Endothelial cell of umbilical vein (primary cell): Measurements from ENCODE around the gene PDE11A. TPM values are rescaled to one million over a fixed set of nuclear protein-coding genes. Genes with fewer than 3 reads are reported as not detected.

Experiments
- BruUV-seq: library from RNA; stranded (reverse); fragments of 400-500 nt; replicated peaks from 2 replicates; lab custom pipeline; 2021; lab: Mats Ljungman, UMichigan
- CTCF ChIA-PET: fragments of 300-600, 350-600 bp; sonication (Branson Sonifier 250); formaldehyde crosslinking; loops from one replicate; lab custom pipeline; 2021; ENCODE audit warnings: antibody characterized with exemption, inconsistent platforms; lab: Charles Lee
- POLR2A ChIA-PET: fragments of 300-600, 350-600 bp; sonication (Branson Sonifier 250); formaldehyde crosslinking; loops from one replicate; lab custom pipeline; 2021; ENCODE audit warnings: antibody characterized with exemption, inconsistent platforms; lab: Charles Lee
- DNase-seq: peaks from one replicate; pipeline ENCODE4 v3.0.0-alpha.2; 2011; ENCODE audit warnings: low read depth, low spot score
- FAIRE-seq: peaks from 2 replicates; lab custom pipeline; 2011; peaks lifted over from hg19 to GRCh38; lab: Jason Lieb, UNC
- H2AFZ ChIP-seq: 2 replicates; pipeline ENCODE4 v1.6.0; 2012; ENCODE audit warnings: low read depth, low read length, control low read depth, inconsistent platforms
- H3K27ac ChIP-seq: 2 replicates; pipeline ENCODE4 v1.5.1; 2011; ENCODE audit warnings: low read depth, mild to moderate bottlenecking, control low read depth, low read length, moderate library complexity; ENCODE audit not compliant: insufficient read depth
- H3K27me3 ChIP-seq, 2 experiments: 2 replicates each; pipeline versions ENCODE4 v1.6.0 to v1.6.1; 2011; ENCODE audit warnings: low read length in 2 of 2, mixed read lengths in 1 of 2; ENCODE audit not compliant: control insufficient read depth in 2 of 2, insufficient read depth in 2 of 2
- H3K36me3 ChIP-seq, 2 experiments: 2 replicates in 1 of 2; 3 replicates in 1 of 2; pipeline ENCODE4 v1.5.1; 2011; ENCODE audit warnings: low read length in 2 of 2, mild to moderate bottlenecking in 1 of 2, moderate library complexity in 1 of 2; ENCODE audit not compliant: control insufficient read depth in 2 of 2, insufficient read depth in 2 of 2; ENCODE audit errors: extremely low read depth in 1 of 2
- H3K4me1 ChIP-seq: 3 replicates; pipeline ENCODE4 v1.5.1; 2011; ENCODE audit warnings: mild to moderate bottlenecking, low read length; ENCODE audit not compliant: control insufficient read depth, insufficient read depth; ENCODE audit errors: extremely low read depth
- H3K4me2 ChIP-seq: 2 replicates; pipeline ENCODE4 v1.6.1; 2011; ENCODE audit warnings: low read length, control low read depth, mixed read lengths; ENCODE audit not compliant: insufficient read depth
- H3K4me3 ChIP-seq, 3 experiments: fragments of 200-600 bp in 1 of 3; sonication (generic), shearing (Covaris generic) in 1 of 3; replicated peaks in 1 of 3; 2 replicates each; pipeline ENCODE4 v1.5.1; 2011 to 2016; ENCODE audit warnings: control low read depth in 3 of 3, low read length in 3 of 3, mild to moderate bottlenecking in 2 of 3, inconsistent platforms in 1 of 3, low read depth in 1 of 3, moderate library complexity in 1 of 3; ENCODE audit not compliant: insufficient read depth in 1 of 3
- H3K79me2 ChIP-seq: 2 replicates; pipeline ENCODE4 v1.6.0; 2012; ENCODE audit warnings: low read length, inconsistent platforms; ENCODE audit not compliant: control insufficient read depth, insufficient read depth
- H3K9ac ChIP-seq: replicated peaks from 2 replicates; pipeline ENCODE3; 2011; ENCODE audit warnings: low read length, control low read depth; ENCODE audit not compliant: insufficient read depth; ENCODE audit errors: extremely low read depth
- H3K9me1 ChIP-seq: replicated peaks from 3 replicates; pipeline ENCODE4 v1.6.0; 2011; ENCODE audit warnings: mild to moderate bottlenecking, low read length; ENCODE audit not compliant: control insufficient read depth, insufficient read depth; ENCODE audit errors: extremely low read depth
- H3K9me3 ChIP-seq: replicated peaks from 2 replicates; pipeline ENCODE4 v1.5.1; 2012; ENCODE audit warnings: low read length, inconsistent platforms; ENCODE audit not compliant: control insufficient read depth, insufficient read depth
- H4K20me1 ChIP-seq: replicated peaks from 2 replicates; pipeline ENCODE3; 2011; ENCODE audit warnings: mild to moderate bottlenecking, low read length; ENCODE audit not compliant: control insufficient read depth, insufficient read depth; ENCODE audit errors: extremely low read depth
- EZH2 ChIP-seq: IDR thresholded peaks from 2 replicates; pipeline ENCODE4 v1.6.1; 2012; ENCODE audit warnings: borderline replicate concordance, low read depth, mild to moderate bottlenecking, moderate library complexity, low read length, inconsistent platforms; ENCODE audit not compliant: severe bottlenecking
- GATA2 ChIP-seq: IDR thresholded peaks from 2 replicates; pipeline ENCODE4 v1.7.0; 2011; ENCODE audit warnings: low read depth, mild to moderate bottlenecking, moderate library complexity, mixed read lengths, low read length; ENCODE audit not compliant: insufficient read length, insufficient read depth
- JUN ChIP-seq: IDR thresholded peaks from 2 replicates; pipeline ENCODE4 v1.6.1; 2011; ENCODE audit warnings: borderline replicate concordance, low read depth; ENCODE audit not compliant: insufficient read length, insufficient read depth
- MYC ChIP-seq: IDR thresholded peaks from one replicate; pipeline ENCODE4 v1.6.1; 2011; ENCODE audit warnings: mild to moderate bottlenecking, low read depth, low read length
- POLR2A ChIP-seq: IDR thresholded peaks from 2 replicates; pipeline ENCODE4 v1.6.1; 2012; ENCODE audit warnings: low read depth, mild to moderate bottlenecking, control low read depth, low read length
- POLR2AphosphoS5 ChIP-seq: IDR thresholded peaks from 2 replicates; pipeline ENCODE4 v1.6.1; 2012; ENCODE audit warnings: low read depth, mild to moderate bottlenecking, control low read depth, low read length, moderate library complexity; ENCODE audit not compliant: insufficient read depth
- dilution Hi-C: fragments of 300-500 bp; cut with MboI; formaldehyde crosslinking; loops from one replicate; pipeline ENCODE4 v1.15.0; 2019; ENCODE audit warnings: low sequenced_read_pairs; ENCODE audit not compliant: extremely low pct_ligation_motif_present
- intact Hi-C: fragments of 100-400 bp; cut with micrococcal nuclease; formaldehyde crosslinking; loops from one replicate; pipeline ENCODE4 v1.10.0; 2022
- polyA plus RNA-seq, 4 experiments: library from polyadenylated mRNA; depleted of rRNA in 3 of 4; stranded (reverse) in 3 of 4; unstranded in 1 of 4; fragments of >200 nt; gene quantifications; 2 replicates each; pipeline versions ENCODE4 v1.2.1 to v1.2.3, GENCODE V29; 2011 to 2012; ENCODE audit warnings: missing spikeins in 1 of 4
- total RNA-seq: library from RNA; stranded (reverse); gene quantifications from 2 replicates; pipeline ENCODE4 v1.2.3, GENCODE V29; 2021

The PDE11A gene
- total and polyA plus RNA-seq, 2 donors (not counting 3 experiments of a cell fraction or from before 2014, with no cell fraction given) = 0.07 to 0.51 TPM

GRCh38 chr2:177577075-177577474, 495.5 kb downstream of the PDE11A start:
- dilution Hi-C loops (no loop called here), intact Hi-C loops (no loop called here)
- TF ChIP-seq JUN = no peak
- no peak for TF ChIP-seq MYC
- no peaks in the 10 kb centered on the region for H4K20me1 ChIP-seq
- peaks cover 0 to 4% of the 10 kb centered on the region in 2 experiments for H3K27me3 ChIP-seq
- H3K79me2 ChIP-seq = no peaks in the 10 kb centered on the region
- no peak overlapping the region for H3K4me2 ChIP-seq
- POLR2A ChIA-PET = no interaction called here
- DNase-seq (no peak), FAIRE-seq (no peak)
- H3K9me3 ChIP-seq = no peaks in the 10 kb centered on the region
- H3K36me3 ChIP-seq = no peaks in the 10 kb centered on the region
- H3K9me1 ChIP-seq = no peaks in the 10 kb centered on the region
- H3K4me3 ChIP-seq = no peak overlapping the region
- BruUV-seq = no TSS peak
- CTCF ChIA-PET = no interaction called here
- H2AFZ ChIP-seq = no peak overlapping the region
- H3K9ac ChIP-seq = no peak overlapping the region
- no peak overlapping the region for H3K27ac ChIP-seq
- H3K4me1 ChIP-seq = no peaks in the 10 kb centered on the region

GRCh38 chr2:177575358-177575757, 497.2 kb downstream of the PDE11A start:
- H3K79me2 ChIP-seq = no peaks in the 10 kb centered on the region
- H3K4me2 ChIP-seq = no peak overlapping the region
- H3K9me1 ChIP-seq = no peaks in the 10 kb centered on the region
- FAIRE-seq = no peak
- POLR2A ChIA-PET = no interaction called here
- TF ChIP-seq POLR2A (no peak), EZH2 (no peak), MYC (no peak), GATA2 (no peak), POLR2AphosphoS5 (no peak)
- peaks cover 0 to 4% of the 10 kb centered on the region in 2 experiments for H3K27me3 ChIP-seq
- H3K36me3 ChIP-seq = no peaks in the 10 kb centered on the region
- dilution Hi-C loops (no loop called here), intact Hi-C loops (no loop called here)
- no peaks in the 10 kb centered on the region for H3K9me3 ChIP-seq
- CTCF ChIA-PET = no interaction called here
- no peak for DNase-seq
- no peak overlapping the region for H3K4me3 ChIP-seq
- H3K9ac ChIP-seq = no peak overlapping the region
- BruUV-seq = no TSS peak
- no peaks in the 10 kb centered on the region for H3K4me1 ChIP-seq
- H4K20me1 ChIP-seq = no peaks in the 10 kb centered on the region
- H2AFZ ChIP-seq = no peak overlapping the region
- no peak overlapping the region for H3K27ac ChIP-seq
